Suprapubic skin (tissue), 4 donors: ENCODE results near the gene HDAC7.
"Not testable (repeated sequence)": the region's sequence is repeated elsewhere in the genome, so short reads cannot be mapped to it uniquely, and the experiment has no call there.

Experiments
- EP300 ChIP-seq: sonication (generic); formaldehyde crosslinking; IDR thresholded peaks from one replicate; pipeline ENCODE4 v1.6.1; 2017; ENCODE audit warnings: antibody characterized with exemption
- POLR2A ChIP-seq, 2 donors: fragments of 450-650 bp; IDR thresholded peaks; one replicate each; pipeline ENCODE4 v1.6.1; 2017; ENCODE audit warnings: antibody characterized with exemption in 2 of 2, mild to moderate bottlenecking in 2 of 2, moderate library complexity in 2 of 2
- POLR2AphosphoS5 ChIP-seq, 3 donors: sonication (generic); formaldehyde crosslinking; IDR thresholded peaks; one replicate each; pipeline ENCODE4 v1.6.1; 2017; ENCODE audit warnings: antibody characterized with exemption in 3 of 3
- TF ChIP-seq, protein P1 (sequence below), 2 donors: fragments of 200-600 bp in 1 of 2; fragments of 450-650 bp in 1 of 2; sonication (generic) in 1 of 2; IDR thresholded peaks; one replicate each; pipeline ENCODE4 v1.5.1; 2016 to 2019; ENCODE audit warnings: antibody characterized with exemption in 2 of 2, mild to moderate bottlenecking in 1 of 2, moderate library complexity in 1 of 2

DNA sequence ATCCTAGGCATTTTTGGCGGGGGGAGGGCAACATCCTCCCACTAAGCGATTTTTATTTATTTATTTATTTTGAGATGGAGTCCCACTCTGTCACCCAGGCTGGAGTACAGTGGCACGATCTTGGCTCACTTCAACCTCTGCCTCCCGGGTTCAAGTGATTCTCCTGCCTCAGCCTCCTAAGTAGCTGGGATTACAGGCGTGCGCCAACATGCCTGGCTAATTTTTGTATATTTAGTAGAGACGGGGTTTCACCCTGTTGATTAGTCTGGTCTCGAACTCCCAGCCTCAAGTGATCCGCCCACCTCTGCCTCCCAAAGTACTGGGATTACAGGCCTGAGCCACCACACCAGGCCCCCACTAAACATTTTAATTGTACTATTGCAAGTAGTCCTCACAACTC is 10.2 kb downstream of the HDAC7 start:
- TF ChIP-seq, protein P1, sequence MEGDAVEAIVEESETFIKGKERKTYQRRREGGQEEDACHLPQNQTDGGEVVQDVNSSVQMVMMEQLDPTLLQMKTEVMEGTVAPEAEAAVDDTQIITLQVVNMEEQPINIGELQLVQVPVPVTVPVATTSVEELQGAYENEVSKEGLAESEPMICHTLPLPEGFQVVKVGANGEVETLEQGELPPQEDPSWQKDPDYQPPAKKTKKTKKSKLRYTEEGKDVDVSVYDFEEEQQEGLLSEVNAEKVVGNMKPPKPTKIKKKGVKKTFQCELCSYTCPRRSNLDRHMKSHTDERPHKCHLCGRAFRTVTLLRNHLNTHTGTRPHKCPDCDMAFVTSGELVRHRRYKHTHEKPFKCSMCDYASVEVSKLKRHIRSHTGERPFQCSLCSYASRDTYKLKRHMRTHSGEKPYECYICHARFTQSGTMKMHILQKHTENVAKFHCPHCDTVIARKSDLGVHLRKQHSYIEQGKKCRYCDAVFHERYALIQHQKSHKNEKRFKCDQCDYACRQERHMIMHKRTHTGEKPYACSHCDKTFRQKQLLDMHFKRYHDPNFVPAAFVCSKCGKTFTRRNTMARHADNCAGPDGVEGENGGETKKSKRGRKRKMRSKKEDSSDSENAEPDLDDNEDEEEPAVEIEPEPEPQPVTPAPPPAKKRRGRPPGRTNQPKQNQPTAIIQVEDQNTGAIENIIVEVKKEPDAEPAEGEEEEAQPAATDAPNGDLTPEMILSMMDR (IDR thresholded peaks at IDR 0.05), result not testable (repeated sequence)
- not testable (repeated sequence) for TF ChIP-seq POLR2A (IDR thresholded peaks at IDR 0.05); EP300; POLR2AphosphoS5 (IDR thresholded peaks at IDR 0.05)
